Measurements from ENCODE around the gene CKAP2L.
"Not testable (repeated sequence)": the region's sequence is repeated elsewhere in the genome, so short reads cannot be mapped to it uniquely, and the experiment has no call there.

DNA sequence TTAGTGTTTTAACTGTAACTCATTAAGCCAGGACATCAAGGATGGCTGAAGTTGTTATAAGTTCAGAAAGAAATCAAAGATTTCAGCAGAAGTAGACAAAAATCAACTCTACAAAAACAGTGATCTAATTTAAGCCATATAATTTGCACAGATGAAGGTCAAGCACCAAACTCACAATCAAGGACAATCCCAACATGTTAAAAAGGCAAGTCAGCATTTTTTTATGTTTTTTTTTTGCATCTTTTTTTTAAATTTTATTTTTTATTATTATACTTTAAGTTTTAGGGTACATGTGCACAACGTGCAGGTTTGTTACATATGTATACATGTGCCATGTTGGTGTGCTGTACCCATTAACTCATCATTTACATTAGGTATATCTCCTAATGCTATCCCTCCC, 48.3 kb downstream of the CKAP2L start:
- TF ChIP-seq HDAC2 (IDR thresholded peaks at IDR 0.05); SIN3A (IDR thresholded peaks at IDR 0.05; ENCODE audit: low read depth, low read length); POLR2AphosphoS5 (IDR thresholded peaks at IDR 0.05; ENCODE audit: low read length); ZNF622 (IDR thresholded peaks at IDR 0.05); RAD51 (IDR thresholded peaks at IDR 0.05); ZNF24 (IDR thresholded peaks at IDR 0.05); JUNB (IDR thresholded peaks at IDR 0.05); USF2 (IDR thresholded peaks at IDR 0.05; ENCODE audit: borderline replicate concordance, low read depth, low read length); ZNF384 (IDR thresholded peaks at IDR 0.05; ENCODE audit: borderline replicate concordance, low read depth, low read length); SUZ12 (IDR thresholded peaks at IDR 0.05; ENCODE audit: unreplicated experiment); ZNF274 (IDR thresholded peaks at IDR 0.05; ENCODE audit: insufficient read depth, insufficient read length): not testable (repeated sequence)
- TF ChIP-seq, protein P1, sequence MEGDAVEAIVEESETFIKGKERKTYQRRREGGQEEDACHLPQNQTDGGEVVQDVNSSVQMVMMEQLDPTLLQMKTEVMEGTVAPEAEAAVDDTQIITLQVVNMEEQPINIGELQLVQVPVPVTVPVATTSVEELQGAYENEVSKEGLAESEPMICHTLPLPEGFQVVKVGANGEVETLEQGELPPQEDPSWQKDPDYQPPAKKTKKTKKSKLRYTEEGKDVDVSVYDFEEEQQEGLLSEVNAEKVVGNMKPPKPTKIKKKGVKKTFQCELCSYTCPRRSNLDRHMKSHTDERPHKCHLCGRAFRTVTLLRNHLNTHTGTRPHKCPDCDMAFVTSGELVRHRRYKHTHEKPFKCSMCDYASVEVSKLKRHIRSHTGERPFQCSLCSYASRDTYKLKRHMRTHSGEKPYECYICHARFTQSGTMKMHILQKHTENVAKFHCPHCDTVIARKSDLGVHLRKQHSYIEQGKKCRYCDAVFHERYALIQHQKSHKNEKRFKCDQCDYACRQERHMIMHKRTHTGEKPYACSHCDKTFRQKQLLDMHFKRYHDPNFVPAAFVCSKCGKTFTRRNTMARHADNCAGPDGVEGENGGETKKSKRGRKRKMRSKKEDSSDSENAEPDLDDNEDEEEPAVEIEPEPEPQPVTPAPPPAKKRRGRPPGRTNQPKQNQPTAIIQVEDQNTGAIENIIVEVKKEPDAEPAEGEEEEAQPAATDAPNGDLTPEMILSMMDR (IDR thresholded peaks at IDR 0.05 in 2 of 3, conservative IDR thresholded peaks at IDR 0.05 in 1 of 3; ENCODE audit: control insufficient read depth in 2 of 3, extremely low read depth in 1 of 3, insufficient read depth in 1 of 3, low read depth in 3 of 3, low read length in 3 of 3) = not testable (repeated sequence)
- TF ChIP-seq, protein P2, sequence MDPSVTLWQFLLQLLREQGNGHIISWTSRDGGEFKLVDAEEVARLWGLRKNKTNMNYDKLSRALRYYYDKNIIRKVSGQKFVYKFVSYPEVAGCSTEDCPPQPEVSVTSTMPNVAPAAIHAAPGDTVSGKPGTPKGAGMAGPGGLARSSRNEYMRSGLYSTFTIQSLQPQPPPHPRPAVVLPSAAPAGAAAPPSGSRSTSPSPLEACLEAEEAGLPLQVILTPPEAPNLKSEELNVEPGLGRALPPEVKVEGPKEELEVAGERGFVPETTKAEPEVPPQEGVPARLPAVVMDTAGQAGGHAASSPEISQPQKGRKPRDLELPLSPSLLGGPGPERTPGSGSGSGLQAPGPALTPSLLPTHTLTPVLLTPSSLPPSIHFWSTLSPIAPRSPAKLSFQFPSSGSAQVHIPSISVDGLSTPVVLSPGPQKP (IDR thresholded peaks at IDR 0.05; ENCODE audit: low read depth, low read length) = not testable (repeated sequence)
